Measurements from ENCODE around the gene USP17L5. TPM values are rescaled to one million over a fixed set of nuclear protein-coding genes. Genes with fewer than 3 reads are reported as not detected.
"Not testable (repeated sequence)": the region's sequence is repeated elsewhere in the genome, so short reads cannot be mapped to it uniquely, and the experiment has no call there.

USP17L5 gene
- total and polyA plus RNA-seq, 5 donors, result not detected

DNA sequence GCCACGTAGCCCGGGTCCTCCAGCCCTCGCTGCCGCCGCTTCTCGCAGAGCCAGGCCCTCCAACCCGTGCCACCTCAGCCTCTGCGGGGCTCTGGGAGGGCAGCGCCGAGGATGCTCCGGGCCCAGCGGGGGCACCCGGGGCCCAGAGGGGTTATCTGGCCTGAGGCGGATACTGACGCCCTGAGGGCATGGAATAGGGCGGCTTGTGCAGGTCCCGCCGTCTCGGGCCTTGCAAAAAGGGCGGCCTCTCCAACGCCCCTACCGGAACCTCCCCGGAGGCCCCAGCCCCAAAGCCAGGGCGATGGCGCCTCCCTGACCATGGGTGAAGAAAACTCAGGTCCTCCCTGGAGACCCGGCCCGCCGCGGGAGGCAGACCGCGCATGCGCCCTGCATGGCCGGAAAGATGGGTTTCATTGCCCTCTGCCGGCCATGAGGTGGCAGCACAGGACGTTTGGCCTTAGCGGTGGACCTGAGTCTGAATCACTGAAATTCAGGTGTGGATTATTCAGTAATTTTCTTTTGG, 41.9 kb downstream of the USP17L5 start:
- intact Hi-C loops (cut with DNase I); H3K9me3 ChIP-seq (ENCODE audit: control insufficient read depth, low read length); H3K27me3 ChIP-seq (ENCODE audit: control insufficient read depth, insufficient read depth); H3K4me1 ChIP-seq (ENCODE audit: control insufficient read depth, insufficient read depth, low read length); H3K27ac ChIP-seq (ENCODE audit: low read length): not testable (repeated sequence)
- DNase-seq, result peak; percentile 25 to 85 (median 79)
- peak overlapping the region; percentile 21 for H3K4me3 ChIP-seq (ENCODE audit: low read length)
- WGBS, result 27% methylated on average over 36 of the region's 36 CpGs
- ATAC-seq, result peak in 1 of 2 donors; percentile 55

DNA sequence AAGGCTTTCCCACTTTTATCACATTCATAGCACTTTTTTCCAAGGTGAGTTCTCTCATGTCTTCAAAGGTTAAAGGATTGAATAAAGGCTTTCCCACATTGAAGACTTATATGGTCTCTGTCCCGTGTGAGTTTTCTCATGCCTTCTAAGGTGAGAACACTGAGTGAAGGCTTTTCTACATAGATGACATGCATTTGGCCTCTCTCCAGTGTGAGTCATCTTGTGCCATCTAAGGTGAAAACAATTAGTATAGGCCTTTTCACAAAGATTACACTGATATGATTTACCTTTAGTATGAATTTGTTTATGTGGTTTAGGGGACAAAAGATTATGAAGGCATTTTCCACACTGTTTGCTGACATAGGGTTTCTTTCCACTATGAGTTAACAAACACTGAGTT, 44.9 kb downstream of the USP17L5 start:
- H3K4me1 ChIP-seq (ENCODE audit: control insufficient read depth, insufficient read depth, low read length), result no peaks in the 10 kb centered on the region
- no peaks in the 10 kb centered on the region for H3K27me3 ChIP-seq (ENCODE audit: control insufficient read depth, insufficient read depth)
- no peak overlapping the region for H3K4me3 ChIP-seq (ENCODE audit: low read length)
- intact Hi-C loops (cut with DNase I), result no loop called here
- H3K27ac ChIP-seq (ENCODE audit: low read length), result no peak overlapping the region
- ATAC-seq (no peak), DNase-seq (no peak)
- 71% methylated on average over 1 of the region's 1 CpG for whole genome bisulfite sequencing
- no peaks in the 10 kb centered on the region for H3K9me3 ChIP-seq (ENCODE audit: control insufficient read depth, low read length)

DNA sequence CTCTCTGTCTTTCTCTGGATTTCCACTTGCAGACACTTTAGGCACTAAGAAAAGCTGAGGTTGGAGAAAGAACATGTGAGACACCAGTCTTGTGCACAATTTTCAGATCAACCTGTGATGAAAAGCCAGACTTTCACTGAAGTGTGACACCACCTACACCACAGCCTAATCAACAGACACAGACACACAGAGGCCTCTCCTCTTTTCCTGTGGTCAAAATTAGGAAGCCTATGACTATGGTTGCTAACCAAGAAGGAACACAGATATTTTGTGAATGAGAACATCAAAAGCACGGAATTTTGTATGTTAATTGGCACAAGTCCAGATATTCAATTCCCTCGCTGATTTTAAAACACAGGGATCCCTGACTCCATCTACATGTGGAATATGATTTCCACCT, 49.8 kb downstream of the USP17L5 start:
- ATAC-seq; H3K27ac ChIP-seq (ENCODE audit: low read length); intact Hi-C loops (cut with DNase I): not testable (repeated sequence)

More for the DNA sequence above, 49.8 kb downstream of the USP17L5 start:
- H3K4me1 ChIP-seq (ENCODE audit: control insufficient read depth, insufficient read depth, low read length); H3K4me3 ChIP-seq (ENCODE audit: low read length); H3K9me3 ChIP-seq (ENCODE audit: control insufficient read depth, low read length); DNase-seq; H3K27me3 ChIP-seq (ENCODE audit: control insufficient read depth, insufficient read depth): not testable (repeated sequence)
- 45% methylated on average over 2 of the region's 2 CpGs for WGBS

Other genes starting within 250 kb of the USP17L5 start
- gene FAM90A26, start 169.0 kb upstream of the USP17L5 start, total RNA-seq, result not detected
- not detected for gene FAM90A26, start 169.0 kb upstream of the USP17L5 start, polyA plus RNA-seq
- not detected for gene USP17L10, start 128.7 kb upstream of the USP17L5 start, total RNA-seq
- gene USP17L10, start 128.7 kb upstream of the USP17L5 start, polyA plus RNA-seq, result not detected
- gene USP17L11, start 124.0 kb upstream of the USP17L5 start, total RNA-seq, result not detected
- not detected for gene USP17L11, start 124.0 kb upstream of the USP17L5 start, polyA plus RNA-seq
- gene USP17L12, start 119.3 kb upstream of the USP17L5 start, total RNA-seq, result not detected
- gene USP17L12, start 119.3 kb upstream of the USP17L5 start, polyA plus RNA-seq, result not detected
- gene USP17L13, start 114.5 kb upstream of the USP17L5 start, total RNA-seq, result not detected
- gene USP17L13, start 114.5 kb upstream of the USP17L5 start, polyA plus RNA-seq, result not detected
- not detected for gene USP17L15, start 105.0 kb upstream of the USP17L5 start, total RNA-seq
- gene USP17L15, start 105.0 kb upstream of the USP17L5 start, polyA plus RNA-seq, result not detected
- not detected for gene USP17L17, start 95.5 kb upstream of the USP17L5 start, total RNA-seq
- gene USP17L17, start 95.5 kb upstream of the USP17L5 start, polyA plus RNA-seq, result not detected
- not detected for gene USP17L18, start 90.8 kb upstream of the USP17L5 start, total RNA-seq
- gene USP17L18, start 90.8 kb upstream of the USP17L5 start, polyA plus RNA-seq, result not detected
- not detected for gene USP17L19, start 86.0 kb upstream of the USP17L5 start, total RNA-seq
- not detected for gene USP17L19, start 86.0 kb upstream of the USP17L5 start, polyA plus RNA-seq
- gene USP17L20, start 81.3 kb upstream of the USP17L5 start, total RNA-seq, result not detected
- gene USP17L20, start 81.3 kb upstream of the USP17L5 start, polyA plus RNA-seq, result not detected
- gene USP17L21, start 76.5 kb upstream of the USP17L5 start, total RNA-seq, result not detected
- not detected for gene USP17L21, start 76.5 kb upstream of the USP17L5 start, polyA plus RNA-seq
- gene USP17L22, start 71.8 kb upstream of the USP17L5 start, total RNA-seq, result not detected
- gene USP17L22, start 71.8 kb upstream of the USP17L5 start, polyA plus RNA-seq, result not detected
- not detected for gene USP17L24, start 14.2 kb upstream of the USP17L5 start, total RNA-seq
- not detected for gene USP17L24, start 14.2 kb upstream of the USP17L5 start, polyA plus RNA-seq
- not detected for gene USP17L25, start 9.5 kb upstream of the USP17L5 start, total RNA-seq
- gene USP17L25, start 9.5 kb upstream of the USP17L5 start, polyA plus RNA-seq, result not detected
- not detected for gene USP17L26, start 4.7 kb upstream of the USP17L5 start, total RNA-seq
- gene USP17L26, start 4.7 kb upstream of the USP17L5 start, polyA plus RNA-seq, result not detected
- not detected for gene USP17L27, start 4.7 kb downstream of the USP17L5 start, total RNA-seq
- not detected for gene USP17L27, start 4.7 kb downstream of the USP17L5 start, polyA plus RNA-seq
- gene USP17L28, start 9.5 kb downstream of the USP17L5 start, total RNA-seq, result not detected
- gene USP17L28, start 9.5 kb downstream of the USP17L5 start, polyA plus RNA-seq, result not detected
- gene USP17L29, start 14.2 kb downstream of the USP17L5 start, total RNA-seq, result not detected
- gene USP17L29, start 14.2 kb downstream of the USP17L5 start, polyA plus RNA-seq, result not detected
- gene USP17L30, start 23.7 kb downstream of the USP17L5 start, total RNA-seq, result not detected
- gene USP17L30, start 23.7 kb downstream of the USP17L5 start, polyA plus RNA-seq, result not detected
- gene DEFB131A, start 105.0 kb downstream of the USP17L5 start, total RNA-seq, result not detected
- gene DEFB131A, start 105.0 kb downstream of the USP17L5 start, polyA plus RNA-seq, result not detected